GM19043 (cell line): Measurements from ENCODE around the gene RSKR.
"Not testable (repeated sequence)": the region's sequence is repeated elsewhere in the genome, so short reads cannot be mapped to it uniquely, and the experiment has no call there.

Source experiments
- ATAC-seq: cut with Tn5 transposase; IDR thresholded peaks from one replicate; pipeline ENCODE4 v1.9.1; 2021; ENCODE audit warnings: low read depth; ENCODE audit not compliant: unreplicated experiment

Gene RSKR

DNA sequence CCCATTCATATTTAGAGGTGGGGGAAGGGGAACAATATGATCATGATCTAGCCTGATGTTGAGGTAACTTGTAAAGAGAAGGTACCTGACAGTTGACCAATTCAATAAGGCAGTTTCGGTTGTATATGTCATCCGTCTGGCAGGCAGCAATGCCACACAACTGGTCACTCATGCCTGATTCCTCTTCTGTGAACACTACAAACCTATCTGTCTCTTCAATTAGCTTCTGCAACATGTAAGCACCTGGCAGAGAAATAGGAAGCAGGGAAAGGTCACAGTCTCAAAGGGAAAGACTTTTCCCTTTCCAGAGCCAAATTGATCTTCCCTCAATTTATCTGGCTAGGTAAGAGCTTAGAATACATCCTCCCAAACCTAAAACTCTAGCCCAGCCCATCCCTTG lies 10.2 kb upstream of the RSKR start:
- ATAC-seq = no peak

GRCh38 chr17:28623696-28624095 lies 9.7 kb upstream of the RSKR start:
- no peak for ATAC-seq

DNA sequence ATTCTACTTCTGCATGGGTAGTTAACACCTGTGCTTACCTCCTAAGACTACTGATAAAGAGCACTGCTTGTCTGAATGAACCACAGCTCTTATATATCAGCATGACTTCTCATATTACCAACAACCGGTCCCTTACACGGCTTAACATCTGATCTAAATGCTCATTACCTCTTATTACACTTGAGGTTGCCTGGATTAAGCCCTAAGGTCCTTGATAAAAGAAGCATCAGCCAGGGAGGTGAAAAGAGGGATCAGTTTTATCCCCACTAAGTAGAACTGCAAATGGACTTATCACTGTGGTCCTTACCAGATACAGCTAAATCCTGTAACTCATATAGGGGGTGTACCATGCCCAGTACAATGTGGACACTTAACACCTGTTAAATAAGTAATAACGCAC lies 8.2 kb upstream of the RSKR start:
- no peak for ATAC-seq

DNA sequence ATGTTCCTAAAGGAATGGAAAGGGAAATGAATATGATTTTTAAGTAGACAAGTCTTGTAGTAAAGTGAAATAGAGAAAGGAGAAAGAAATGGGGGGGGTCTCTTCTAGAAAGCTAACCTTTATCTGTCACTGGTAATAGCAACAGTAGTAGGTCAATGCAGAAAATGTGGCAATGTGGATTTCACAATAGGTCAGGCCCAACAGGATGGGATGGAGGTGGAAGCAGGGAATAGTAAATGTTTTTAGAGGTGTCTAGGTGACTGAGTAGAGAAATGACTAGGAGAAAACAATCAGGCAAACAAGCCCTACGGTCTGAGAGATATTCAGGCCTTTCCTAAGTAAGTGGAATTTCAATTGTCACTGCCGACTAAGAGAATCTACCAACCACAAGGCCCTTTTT lies 6.0 kb upstream of the RSKR start:
- no peak for ATAC-seq

- ATAC-seq = no peak
Observed at GRCh38 chr17:28618464-28618863, 4.5 kb upstream of the RSKR start.

- ATAC-seq = no peak
Observed at GRCh38 chr17:28616281-28616680, 2.3 kb upstream of the RSKR start.

GRCh38 chr17:28615260-28615940 lies 1.4 kb upstream of the RSKR start:
- no peak for ATAC-seq

DNA sequence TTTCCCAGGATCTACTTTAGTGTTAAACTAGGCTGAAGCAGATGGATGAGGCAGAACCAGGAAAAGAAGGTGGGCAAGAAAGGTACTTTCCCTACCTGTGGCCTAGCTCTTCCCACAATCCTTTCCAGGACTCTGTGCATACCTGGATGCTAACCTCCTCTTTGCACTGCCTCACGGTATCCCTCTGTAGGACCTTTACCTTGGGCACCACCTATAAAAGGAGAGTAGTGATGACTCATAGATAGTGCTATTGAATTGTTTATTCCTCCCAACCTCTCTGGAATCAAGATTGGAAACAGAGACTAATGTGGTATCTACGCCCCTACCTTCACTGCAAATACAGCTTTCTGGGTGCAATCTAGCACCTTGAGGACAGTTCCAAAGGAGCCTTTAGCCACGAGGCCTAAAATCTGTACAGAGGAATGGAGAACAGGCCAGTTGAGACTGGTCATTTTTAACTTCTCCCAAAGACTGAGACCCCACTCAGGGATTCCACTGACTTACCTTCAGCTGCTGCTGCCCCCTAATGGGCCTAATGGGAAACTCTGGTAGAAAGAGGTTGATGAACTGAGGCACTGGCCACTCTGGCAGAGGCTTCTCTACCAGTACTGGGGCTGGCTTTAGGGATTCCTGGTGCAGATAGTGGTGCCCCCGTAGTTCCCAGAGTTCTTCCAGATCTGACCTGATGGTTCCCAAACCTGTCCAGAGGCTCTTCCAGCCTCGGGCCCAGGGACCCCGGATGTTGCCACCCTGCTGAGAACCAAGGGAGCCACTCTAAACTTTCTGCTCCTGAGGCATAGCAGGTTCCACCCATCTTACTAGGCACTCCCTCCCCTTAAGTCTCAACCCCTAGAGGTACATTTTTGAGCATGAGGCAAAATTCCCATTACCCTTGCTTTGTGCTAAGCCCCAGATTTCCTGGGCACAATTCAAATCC lies 781 bp downstream of the RSKR start:
- no peak for ATAC-seq

DNA sequence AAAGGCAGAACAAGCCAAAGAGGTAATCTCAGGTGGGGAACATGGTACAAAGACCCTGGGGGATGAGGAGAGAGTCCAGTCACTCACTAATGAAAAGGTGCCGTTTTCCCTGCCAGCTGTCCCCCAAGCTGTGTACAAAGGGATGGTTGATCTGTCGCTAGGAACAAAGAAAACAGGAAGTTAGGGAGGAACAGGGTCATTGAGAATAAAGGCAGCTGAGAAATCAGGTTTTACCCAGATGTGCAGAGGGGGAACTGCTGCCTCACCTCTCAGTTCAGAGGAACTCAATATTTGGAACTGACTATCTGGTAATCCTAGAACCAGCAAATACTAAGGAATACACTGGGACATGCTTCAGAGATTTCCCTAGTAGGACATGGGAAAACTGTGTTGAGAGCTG lies 1.5 kb downstream of the RSKR start:
- no peak for ATAC-seq

DNA sequence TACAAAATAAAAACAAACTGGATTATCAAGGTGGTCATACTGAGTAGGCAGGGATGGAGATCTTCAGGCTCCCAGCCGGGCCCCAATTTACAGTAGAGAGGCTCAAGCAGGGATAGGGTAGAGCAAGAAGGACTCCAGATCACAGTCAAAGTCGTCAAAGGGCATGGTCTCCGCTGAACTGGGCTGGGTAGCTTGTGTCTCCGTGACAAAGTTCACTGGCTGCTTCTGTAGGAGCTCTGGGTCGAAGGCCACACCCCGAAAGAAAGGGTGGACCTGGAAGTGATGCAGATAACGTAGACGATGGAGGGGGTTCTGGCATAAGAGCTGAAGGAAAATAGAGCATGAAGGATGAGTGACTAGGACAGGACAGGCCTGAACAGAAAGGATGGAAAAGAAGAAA lies 3.6 kb downstream of the RSKR start:
- no peak for ATAC-seq

DNA sequence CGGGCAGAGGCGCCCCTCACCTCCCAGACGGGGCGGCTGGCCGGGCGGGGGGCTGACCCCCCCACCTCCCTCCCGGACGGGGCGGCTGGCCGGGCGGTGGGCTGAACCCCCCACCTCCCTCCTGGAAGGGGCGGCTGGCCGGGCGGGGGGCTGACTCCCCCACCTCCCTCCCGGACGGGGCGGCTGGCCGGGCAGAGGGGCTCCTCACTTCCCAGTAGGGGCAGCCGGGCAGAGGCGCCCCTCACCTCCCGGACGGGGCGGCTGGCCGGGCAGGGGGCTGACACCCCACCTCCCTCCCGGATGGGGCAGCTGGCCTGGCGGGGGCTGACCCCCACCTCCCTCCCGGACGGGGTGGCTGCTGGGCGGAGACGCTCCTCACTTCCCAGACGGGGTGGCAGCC lies 10.0 kb downstream of the RSKR start:
- not testable (repeated sequence) for ATAC-seq

GRCh38 chr17:28599311-28600184 lies 14.4 kb downstream of the RSKR start:
- ATAC-seq = peak; percentile 28

GRCh38 chr17:28598799-28599310 lies 15.1 kb downstream of the RSKR start, which contains the start of gene SPAG5:
SPAG5 (minus strand) TSS chr17:28599025; CDS start chr17:28598946, 79 bp downstream.
- ATAC-seq = peak; percentile 87

- no peak for ATAC-seq
Observed at GRCh38 chr17:28598389-28598788, 15.6 kb downstream of the RSKR start.

- ATAC-seq = no peak
Observed at GRCh38 chr17:28597606-28598383, 16.2 kb downstream of the RSKR start.

- no peak for ATAC-seq
Observed at GRCh38 chr17:28592260-28592659, 21.7 kb downstream of the RSKR start.

- no peak for ATAC-seq
Observed at GRCh38 chr17:28585851-28586250, 28.1 kb downstream of the RSKR start.

DNA sequence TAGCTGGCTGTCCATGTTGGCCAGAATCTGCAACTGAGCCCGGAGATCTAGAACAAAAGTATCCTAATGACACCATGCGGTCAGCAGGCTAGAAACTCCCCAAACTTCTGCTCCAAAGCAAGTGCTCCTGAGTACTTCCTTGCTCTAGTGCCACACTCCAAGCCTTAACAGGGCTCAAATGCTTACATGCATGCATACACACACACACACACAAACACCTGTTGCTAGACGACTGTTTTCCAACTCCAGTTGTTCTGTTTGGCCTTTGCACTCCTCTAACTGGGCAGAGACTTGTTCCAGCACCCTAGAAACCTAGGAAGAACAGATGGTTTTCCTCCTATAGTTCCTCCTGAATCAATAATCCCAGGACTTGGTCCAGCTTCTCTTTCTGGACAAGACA lies 29.6 kb downstream of the RSKR start:
- no peak for ATAC-seq

DNA sequence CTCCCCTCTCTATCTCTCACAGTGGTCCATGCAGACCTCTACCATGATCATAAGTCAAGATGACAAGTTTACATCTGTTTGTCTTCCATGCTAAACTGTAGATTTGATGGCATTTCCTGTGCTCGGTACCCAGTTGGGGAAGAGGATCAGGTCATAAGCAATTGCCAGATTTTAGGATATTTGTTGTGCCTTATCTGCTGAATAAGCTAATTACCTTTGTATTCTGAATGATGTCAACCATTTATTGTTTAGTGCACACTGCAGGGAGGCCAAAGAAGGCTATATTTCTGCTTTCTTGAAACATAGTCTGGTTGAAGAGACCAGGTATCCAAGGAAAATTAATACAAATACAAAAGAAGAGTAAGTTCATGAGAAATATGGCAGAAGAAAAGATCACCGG lies 31.5 kb downstream of the RSKR start:
- ATAC-seq = no peak

DNA sequence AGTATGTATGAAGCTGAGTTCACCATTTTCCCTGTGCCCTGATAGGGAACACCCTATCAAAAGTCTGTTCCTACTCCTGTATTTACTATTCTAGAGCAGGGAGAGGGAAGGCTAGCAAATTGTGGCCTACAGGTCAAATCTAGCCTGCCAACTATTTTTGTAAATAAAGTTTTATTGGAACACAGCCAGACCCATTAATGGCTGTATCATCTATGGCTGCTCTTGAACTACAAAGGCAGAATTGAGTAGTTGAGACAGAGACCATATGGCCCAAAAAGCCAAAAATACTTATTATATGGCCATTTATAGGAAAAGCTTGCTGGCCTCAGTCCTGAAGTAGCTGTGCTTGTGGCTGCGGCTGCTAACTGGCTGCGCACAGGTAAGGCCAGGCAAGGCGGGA lies 33.0 kb downstream of the RSKR start:
- no peak for ATAC-seq
